ENCODE results near the gene RFC3. TPM values are rescaled to one million over a fixed set of nuclear protein-coding genes. Genes with fewer than 3 reads are reported as not detected.

RFC3 gene
- total and polyA plus RNA-seq, 9 donors, result 11.5 to 17.2 (median 14.1) TPM

DNA sequence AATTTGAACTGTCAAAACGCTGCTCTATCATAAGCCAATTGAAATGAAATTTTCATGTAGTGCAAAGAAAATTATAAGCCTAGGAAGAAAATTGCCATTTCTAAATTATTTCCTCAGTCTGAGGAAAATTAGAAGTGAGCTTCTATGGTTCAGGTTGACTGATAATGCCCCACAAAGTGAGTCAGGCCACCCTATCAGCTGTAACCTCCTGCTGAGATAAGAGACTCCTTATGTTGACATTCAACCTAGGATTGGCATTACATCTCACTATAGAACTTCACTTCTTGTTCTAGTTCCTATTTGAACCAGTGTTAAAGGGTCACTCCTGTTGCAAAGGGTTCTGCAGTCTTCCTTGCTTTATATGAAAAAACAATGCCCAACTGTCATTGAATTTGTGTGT is 32.6 kb upstream of the RFC3 start:
- Histone ChIP-seq H3K9me3 (replicated peaks; ENCODE audit: control insufficient read depth, low read depth, low read length) (peaks cover 2% of the 10 kb centered on the region), H3K4me3 (ENCODE audit: low read length) (no peak overlapping the region), H3K4me1 (ENCODE audit: control insufficient read depth, insufficient read depth, low read length) (no peaks in the 10 kb centered on the region), H3K27me3 (ENCODE audit: control insufficient read depth, insufficient read depth, low read length) (no peaks in the 10 kb centered on the region), H3K36me3 (ENCODE audit: control insufficient read depth, insufficient read depth, low read length) (no peaks in the 10 kb centered on the region), H3K27ac (ENCODE audit: low read length) (no peak overlapping the region)
- DNase-seq, result no peak
- WGBS (ENCODE audit: insufficient coverage), result no CpG with 5 or more reads among the region's 1 CpG

DNA sequence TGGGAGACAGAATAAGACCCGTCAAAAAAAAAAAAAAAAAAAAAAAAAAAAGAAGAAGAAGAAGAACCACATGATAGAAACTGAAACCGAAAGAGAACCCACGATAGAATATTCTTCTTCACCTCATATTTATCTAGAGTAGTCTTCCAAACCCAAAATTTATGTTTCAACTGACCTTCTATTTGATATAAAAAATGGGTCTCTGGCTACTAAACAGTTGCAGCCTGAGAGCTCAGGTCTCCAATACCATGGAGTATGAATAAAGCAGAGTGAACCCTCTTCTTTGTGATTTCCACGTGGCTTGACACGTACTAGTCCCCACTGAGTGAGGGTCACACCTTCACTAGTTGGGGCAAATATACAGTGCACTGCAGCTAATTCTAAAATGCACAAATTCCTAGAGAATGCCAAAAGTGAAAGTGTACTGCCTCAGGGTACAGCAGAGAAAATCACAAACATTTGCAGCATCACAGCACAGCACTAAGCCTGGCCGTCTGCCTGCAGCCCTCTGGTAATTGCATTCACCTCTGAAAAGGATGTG is 30.8 kb upstream of the RFC3 start:
- H3K27ac ChIP-seq (ENCODE audit: low read length), result no peak overlapping the region
- WGBS (ENCODE audit: insufficient coverage), result 94% methylated on average over 2 of the region's 6 CpGs
- no peaks in the 10 kb centered on the region for H3K36me3 ChIP-seq (ENCODE audit: control insufficient read depth, insufficient read depth, low read length)
- H3K9me3 ChIP-seq (replicated peaks; ENCODE audit: control insufficient read depth, low read depth, low read length), result peaks cover 2% of the 10 kb centered on the region
- H3K4me3 ChIP-seq (ENCODE audit: low read length), result no peak overlapping the region
- DNase-seq, result no peak
- H3K27me3 ChIP-seq (ENCODE audit: control insufficient read depth, insufficient read depth, low read length), result no peaks in the 10 kb centered on the region
- no peaks in the 10 kb centered on the region for H3K4me1 ChIP-seq (ENCODE audit: control insufficient read depth, insufficient read depth, low read length)

DNA sequence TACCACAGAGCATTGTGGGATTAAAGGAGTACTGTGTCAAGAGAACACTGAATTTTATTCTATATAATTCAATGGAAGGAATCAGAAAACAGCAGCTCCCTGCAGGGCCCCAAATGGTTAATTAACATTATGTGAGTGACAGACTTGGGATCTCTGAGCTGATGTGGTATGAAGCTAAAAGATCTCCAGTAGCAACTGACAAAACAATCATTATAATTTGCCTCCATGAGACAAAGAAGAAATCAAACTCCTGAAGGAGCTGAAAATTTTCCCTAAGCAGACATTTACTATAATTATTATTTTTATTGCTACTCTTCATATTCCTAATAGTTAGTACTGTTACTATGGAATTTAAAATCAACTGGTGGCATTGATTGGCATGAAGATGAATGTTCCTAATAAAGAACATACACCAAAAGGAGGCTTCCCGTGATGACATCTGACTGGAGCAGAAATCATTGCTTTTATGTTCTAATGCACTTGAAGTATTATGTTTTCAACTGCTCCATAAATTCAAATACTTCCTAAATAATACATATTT is 28.8 kb upstream of the RFC3 start:
- Histone ChIP-seq H3K4me1 (ENCODE audit: control insufficient read depth, insufficient read depth, low read length) (no peaks in the 10 kb centered on the region), H3K27ac (ENCODE audit: low read length) (no peak overlapping the region), H3K4me3 (ENCODE audit: low read length) (no peak overlapping the region), H3K36me3 (ENCODE audit: control insufficient read depth, insufficient read depth, low read length) (no peaks in the 10 kb centered on the region), H3K27me3 (ENCODE audit: control insufficient read depth, insufficient read depth, low read length) (no peaks in the 10 kb centered on the region), H3K9me3 (replicated peaks; ENCODE audit: control insufficient read depth, low read depth, low read length) (peaks cover 2% of the 10 kb centered on the region)
- DNase-seq, result no peak
- WGBS (ENCODE audit: insufficient coverage), result no CpG with 5 or more reads among the region's 1 CpG

DNA sequence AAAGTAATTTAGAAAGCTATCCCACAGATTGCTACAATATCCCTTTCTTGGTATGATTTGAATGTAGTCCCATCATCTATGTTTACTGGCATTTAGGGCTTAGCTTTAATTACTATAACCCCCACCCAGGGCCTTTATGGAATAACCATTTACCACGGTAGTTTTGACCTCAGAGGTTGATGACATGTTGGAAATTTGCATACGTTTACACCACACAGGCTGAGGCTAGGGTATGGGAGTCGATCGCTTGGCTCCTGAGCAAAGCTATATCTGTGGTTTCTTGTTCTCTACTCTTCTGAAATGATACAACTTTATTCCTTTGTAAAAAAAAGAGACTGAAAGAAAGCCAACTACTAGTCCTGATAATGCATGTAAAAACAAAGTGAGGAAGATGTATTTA is 28.2 kb upstream of the RFC3 start:
- H3K4me1 ChIP-seq (ENCODE audit: control insufficient read depth, insufficient read depth, low read length), result no peaks in the 10 kb centered on the region
- no peaks in the 10 kb centered on the region for H3K27me3 ChIP-seq (ENCODE audit: control insufficient read depth, insufficient read depth, low read length)
- H3K9me3 ChIP-seq (replicated peaks; ENCODE audit: control insufficient read depth, low read depth, low read length), result peaks cover under 1% of the 10 kb centered on the region
- no CpG with 5 or more reads among the region's 4 CpGs for WGBS (ENCODE audit: insufficient coverage)
- no peak overlapping the region for H3K27ac ChIP-seq (ENCODE audit: low read length)
- DNase-seq, result no peak
- no peak overlapping the region for H3K4me3 ChIP-seq (ENCODE audit: low read length)
- no peaks in the 10 kb centered on the region for H3K36me3 ChIP-seq (ENCODE audit: control insufficient read depth, insufficient read depth, low read length)

DNA sequence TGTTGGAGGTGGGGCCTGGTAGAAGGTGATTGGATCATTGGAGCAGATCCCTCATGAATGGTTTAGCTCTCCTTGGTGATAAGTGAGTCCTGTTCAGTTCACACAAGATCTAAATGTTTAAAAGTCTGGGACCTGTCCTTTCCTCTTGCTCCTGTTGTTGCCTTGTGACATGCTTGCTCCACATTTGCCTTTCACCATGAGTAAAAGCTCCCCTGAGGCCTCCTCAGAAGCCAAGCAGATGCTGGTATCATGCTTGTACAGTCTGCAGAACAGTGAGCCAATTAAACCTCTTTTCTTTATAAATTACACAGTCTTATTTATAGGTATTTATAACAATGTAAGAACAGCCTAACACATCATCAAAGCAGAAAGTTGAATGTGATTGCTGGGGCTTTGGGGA is 24.2 kb upstream of the RFC3 start:
- H3K36me3 ChIP-seq (ENCODE audit: control insufficient read depth, insufficient read depth, low read length), result no peaks in the 10 kb centered on the region
- no peaks in the 10 kb centered on the region for H3K9me3 ChIP-seq (replicated peaks; ENCODE audit: control insufficient read depth, low read depth, low read length)
- no peak overlapping the region for H3K4me3 ChIP-seq (ENCODE audit: low read length)
- no peak overlapping the region for H3K27ac ChIP-seq (ENCODE audit: low read length)
- no peaks in the 10 kb centered on the region for H3K27me3 ChIP-seq (ENCODE audit: control insufficient read depth, insufficient read depth, low read length)
- no peaks in the 10 kb centered on the region for H3K4me1 ChIP-seq (ENCODE audit: control insufficient read depth, insufficient read depth, low read length)
- DNase-seq, result no peak

DNA sequence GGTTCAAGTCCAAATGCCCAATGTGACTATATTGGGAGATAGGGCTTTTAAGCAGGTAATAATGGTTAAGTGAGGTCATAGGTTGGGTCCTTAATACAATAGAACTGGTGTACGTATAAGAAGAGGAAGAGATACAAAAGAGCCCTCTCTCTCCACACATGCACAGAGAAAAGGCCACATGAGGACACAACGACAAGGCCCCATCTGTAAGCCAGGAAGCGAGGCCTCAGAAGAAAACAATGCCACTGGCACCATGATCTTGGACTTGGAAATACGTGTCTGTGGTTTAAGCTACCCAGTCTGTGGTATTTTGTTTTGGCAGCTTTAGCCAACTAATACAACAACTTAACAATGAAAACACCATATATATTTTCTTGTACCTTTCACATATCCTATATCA is 23.4 kb upstream of the RFC3 start:
- Histone ChIP-seq H3K27me3 (ENCODE audit: control insufficient read depth, insufficient read depth, low read length) (no peaks in the 10 kb centered on the region), H3K27ac (ENCODE audit: low read length) (no peak overlapping the region), H3K4me3 (ENCODE audit: low read length) (no peak overlapping the region), H3K36me3 (ENCODE audit: control insufficient read depth, insufficient read depth, low read length) (no peaks in the 10 kb centered on the region), H3K9me3 (replicated peaks; ENCODE audit: control insufficient read depth, low read depth, low read length) (no peaks in the 10 kb centered on the region), H3K4me1 (ENCODE audit: control insufficient read depth, insufficient read depth, low read length) (no peaks in the 10 kb centered on the region)
- no peak for DNase-seq
- no CpG with 5 or more reads among the region's 4 CpGs for WGBS (ENCODE audit: insufficient coverage)

DNA sequence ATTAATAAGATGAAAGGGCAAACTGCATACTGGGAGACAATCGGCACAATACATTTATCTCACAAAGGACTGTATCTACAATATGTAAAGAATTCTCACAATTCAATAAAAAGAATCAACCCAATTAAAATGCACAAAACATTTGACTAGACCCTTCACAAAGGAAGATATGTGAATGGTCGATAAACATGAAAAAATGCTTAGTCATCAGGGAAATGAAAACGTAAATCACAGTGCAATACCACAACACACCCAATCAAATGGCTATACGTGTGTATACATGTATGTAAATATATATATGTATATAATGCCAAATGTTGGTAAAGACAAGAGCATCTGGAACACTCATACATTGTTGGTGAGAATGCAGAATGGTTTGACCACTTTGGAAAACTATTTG is 21.9 kb upstream of the RFC3 start:
- no CpG with 5 or more reads among the region's 4 CpGs for WGBS (ENCODE audit: insufficient coverage)
- H3K27me3 ChIP-seq (ENCODE audit: control insufficient read depth, insufficient read depth, low read length), result no peaks in the 10 kb centered on the region
- H3K27ac ChIP-seq (ENCODE audit: low read length), result no peak overlapping the region
- H3K9me3 ChIP-seq (replicated peaks; ENCODE audit: control insufficient read depth, low read depth, low read length), result no peaks in the 10 kb centered on the region
- H3K36me3 ChIP-seq (ENCODE audit: control insufficient read depth, insufficient read depth, low read length), result no peaks in the 10 kb centered on the region
- no peak overlapping the region for H3K4me3 ChIP-seq (ENCODE audit: low read length)
- no peaks in the 10 kb centered on the region for H3K4me1 ChIP-seq (ENCODE audit: control insufficient read depth, insufficient read depth, low read length)
- DNase-seq, result no peak

DNA sequence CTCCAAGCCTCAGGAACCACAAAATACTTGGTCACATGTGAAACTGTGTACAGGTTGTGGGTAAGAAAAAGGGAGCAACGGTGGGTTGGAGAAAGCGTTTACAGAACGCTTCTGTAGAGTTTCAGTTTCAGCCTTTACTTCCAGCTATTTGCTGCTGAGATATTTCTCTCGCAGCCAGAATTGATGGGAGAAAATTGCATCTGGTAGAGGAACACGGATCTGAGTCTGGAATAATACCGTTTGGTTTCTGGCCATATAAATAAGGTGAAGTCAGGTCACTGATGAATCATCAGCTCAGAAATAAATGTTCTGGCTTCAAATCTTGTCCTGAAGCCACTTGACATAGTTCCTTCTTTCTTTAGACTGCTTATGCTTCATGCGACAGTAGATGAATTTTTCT is 20.3 kb upstream of the RFC3 start:
- H3K36me3 ChIP-seq (ENCODE audit: control insufficient read depth, insufficient read depth, low read length), result no peaks in the 10 kb centered on the region
- no peak overlapping the region for H3K27ac ChIP-seq (ENCODE audit: low read length)
- WGBS (ENCODE audit: insufficient coverage), result 18% methylated on average over 5 of the region's 7 CpGs
- H3K9me3 ChIP-seq (replicated peaks; ENCODE audit: control insufficient read depth, low read depth, low read length), result no peaks in the 10 kb centered on the region
- peak; percentile 80 for DNase-seq
- no peaks in the 10 kb centered on the region for H3K4me1 ChIP-seq (ENCODE audit: control insufficient read depth, insufficient read depth, low read length)
- H3K4me3 ChIP-seq (ENCODE audit: low read length), result no peak overlapping the region
- no peaks in the 10 kb centered on the region for H3K27me3 ChIP-seq (ENCODE audit: control insufficient read depth, insufficient read depth, low read length)

DNA sequence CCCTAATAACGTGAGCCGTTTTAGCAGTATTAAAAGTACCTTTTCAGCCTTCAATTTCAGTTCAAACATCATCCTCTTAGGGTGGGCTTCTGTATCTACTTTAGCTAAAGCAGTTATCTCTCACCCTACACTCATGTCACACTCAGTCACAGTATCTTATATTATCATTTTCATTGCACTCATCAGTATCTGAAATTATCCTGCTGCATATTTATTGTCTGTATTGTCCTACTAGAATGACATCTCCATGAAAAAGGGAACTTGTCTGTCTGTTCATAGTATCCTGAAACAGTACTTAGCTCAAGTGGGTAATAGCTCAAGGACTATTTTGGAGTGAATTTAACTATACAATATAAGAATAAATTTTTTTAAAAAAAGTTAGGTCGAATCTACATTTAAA is 19.9 kb upstream of the RFC3 start:
- Histone ChIP-seq H3K9me3 (replicated peaks; ENCODE audit: control insufficient read depth, low read depth, low read length) (no peaks in the 10 kb centered on the region), H3K27ac (ENCODE audit: low read length) (no peak overlapping the region), H3K4me1 (ENCODE audit: control insufficient read depth, insufficient read depth, low read length) (no peaks in the 10 kb centered on the region), H3K4me3 (ENCODE audit: low read length) (no peak overlapping the region), H3K27me3 (ENCODE audit: control insufficient read depth, insufficient read depth, low read length) (no peaks in the 10 kb centered on the region), H3K36me3 (ENCODE audit: control insufficient read depth, insufficient read depth, low read length) (no peaks in the 10 kb centered on the region)
- DNase-seq, result no peak
- WGBS (ENCODE audit: insufficient coverage), result 0% methylated on average over 1 of the region's 3 CpGs

DNA sequence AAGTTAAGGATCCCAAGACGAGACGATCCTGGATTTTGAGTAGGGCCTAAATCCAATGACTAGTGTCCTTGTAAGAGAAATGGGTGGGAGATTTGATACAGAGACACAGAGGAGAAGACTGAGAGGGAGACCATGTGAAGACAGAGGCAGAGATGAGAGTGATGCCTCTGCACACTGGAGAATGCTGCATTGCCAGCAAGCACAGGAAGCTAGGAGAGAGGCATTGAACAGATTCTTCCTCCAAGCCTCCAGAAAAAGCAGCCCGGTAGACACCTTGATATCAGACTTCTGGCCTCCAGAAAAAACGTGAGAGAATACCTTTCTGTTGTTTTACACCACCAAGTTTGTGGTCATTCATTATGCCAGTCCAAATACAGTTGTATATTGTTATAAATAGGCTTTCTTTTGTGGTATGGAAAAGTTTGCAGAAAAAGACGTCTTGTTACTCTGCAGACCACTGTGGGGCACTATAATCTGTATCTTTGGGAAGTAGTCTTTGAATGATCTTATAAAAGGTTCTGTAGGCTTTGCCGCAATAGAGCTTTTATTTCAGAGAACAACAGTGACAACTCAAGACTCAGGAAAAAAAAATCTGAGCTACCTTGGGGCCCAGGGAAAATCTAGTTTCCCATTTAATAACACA is 17.9 kb upstream of the RFC3 start:
- H3K4me3 ChIP-seq (ENCODE audit: low read length), result no peak overlapping the region
- H3K4me1 ChIP-seq (ENCODE audit: control insufficient read depth, insufficient read depth, low read length), result no peaks in the 10 kb centered on the region
- no peaks in the 10 kb centered on the region for H3K36me3 ChIP-seq (ENCODE audit: control insufficient read depth, insufficient read depth, low read length)
- no peak overlapping the region for H3K27ac ChIP-seq (ENCODE audit: low read length)
- H3K9me3 ChIP-seq (replicated peaks; ENCODE audit: control insufficient read depth, low read depth, low read length), result no peaks in the 10 kb centered on the region
- WGBS (ENCODE audit: insufficient coverage), result 94% methylated on average over 2 of the region's 6 CpGs
- H3K27me3 ChIP-seq (ENCODE audit: control insufficient read depth, insufficient read depth, low read length), result no peaks in the 10 kb centered on the region
- DNase-seq, result peak; percentile 70

Measured in muscle of leg (tissue), 11 donors.